Lower leg skin (tissue), 4 donors: ENCODE measurements around the gene JUND. TPM values are rescaled to one million over a fixed set of nuclear protein-coding genes. Genes with fewer than 3 reads are reported as not detected.

Experiments
- DNase-seq, 2 donors: peaks; one replicate each; pipeline ENCODE4 v3.0.0-alpha.2; 2019; ENCODE audit warnings: low spot score in 2 of 2
- H3K4me3 ChIP-seq: fragments of 200-600 bp; sonication (generic); 2 replicates; pipeline ENCODE4 v1.5.1; 2017; ENCODE audit warnings: mild to moderate bottlenecking, low read depth; ENCODE audit not compliant: poor library complexity, severe bottlenecking
- CTCF ChIP-seq, 3 donors: fragments of 450-650 bp; IDR thresholded peaks; one replicate each; pipeline ENCODE4 v1.5.1; 2016; ENCODE audit warnings: antibody characterized with exemption in 3 of 3, mild to moderate bottlenecking in 3 of 3, moderate library complexity in 2 of 3
- POLR2A ChIP-seq, 2 donors: fragments of 450-650 bp; IDR thresholded peaks; one replicate each; pipeline ENCODE4 v1.6.1; 2016 to 2017; ENCODE audit warnings: antibody characterized with exemption in 2 of 2, mild to moderate bottlenecking in 1 of 2, moderate library complexity in 1 of 2
- WGBS, 2 donors: methylation state at CpG; one replicate each; pipeline ENCODE4 v1.1.5; 2018; 5-methylcytosine and 5-hydroxymethylcytosine counted together
- intact Hi-C: fragments of 100-400 bp; cut with DNase I; formaldehyde crosslinking; loops from one replicate; pipeline ENCODE4 v1.15.0; 2023; ENCODE audit warnings: low total_unique reads
- total RNA-seq, 4 donors: library from RNA; depleted of rRNA; stranded (reverse); fragments of >200 nt; gene quantifications; one replicate each; pipeline ENCODE4 v1.1.0, GENCODE V29; 2016

The JUND gene
- total RNA-seq, 4 donors from 2014 or later: 337 to 886 (median 413) TPM

- intact Hi-C loops: no loop called here
- H3K4me3 ChIP-seq: no peak overlapping the region
- WGBS, 2 donors: 42 to 46% methylated on average over 18 of the region's 18 CpGs
- DNase-seq: peak in 1 of 2 donors; percentile 90
- TF ChIP-seq CTCF (IDR thresholded peaks at IDR 0.05) (no peak), POLR2A (IDR thresholded peaks at IDR 0.05) (no peak)
Observed at GRCh38 chr19:18293642-18294466, 12.4 kb upstream of the JUND start.

- intact Hi-C loops: no loop called here
- no peak overlapping the region for H3K4me3 ChIP-seq
- 6 to 9% methylated on average over 29 to 31 of the region's 31 CpGs for WGBS, 2 donors
- peak; percentile 78 to 97 for DNase-seq
- TF ChIP-seq CTCF (IDR thresholded peaks at IDR 0.05): no peak
- no peak for TF ChIP-seq POLR2A (IDR thresholded peaks at IDR 0.05)
Observed at GRCh38 chr19:18292810-18293641, 11.6 kb upstream of the JUND start.

- peak; percentile 57 to 90 for DNase-seq
- TF ChIP-seq POLR2A (IDR thresholded peaks at IDR 0.05): no peak
- no peak for TF ChIP-seq CTCF (IDR thresholded peaks at IDR 0.05)
- H3K4me3 ChIP-seq: peak overlapping the region; percentile 47
- intact Hi-C loops: no loop called here
- WGBS, 2 donors: 0% methylated on average over 15 to 16 of the region's 20 CpGs
Observed at GRCh38 chr19:18292462-18292809, 11.0 kb upstream of the JUND start.

GRCh38 chr19:18291590-18292461 lies 10.4 kb upstream of the JUND start:
- TF ChIP-seq POLR2A (IDR thresholded peaks at IDR 0.05): no peak
- TF ChIP-seq CTCF (IDR thresholded peaks at IDR 0.05): no peak
- intact Hi-C loops: no loop called here
- WGBS, 2 donors: 1% methylated on average over 39 to 51 of the region's 75 CpGs
- DNase-seq: peak; percentile 82 to 97
- H3K4me3 ChIP-seq: peak overlapping the region; percentile 47

- 44 to 49% methylated on average over 20 to 21 of the region's 21 CpGs for WGBS, 2 donors
- no peak overlapping the region for H3K4me3 ChIP-seq
- intact Hi-C loops: no loop called here
- TF ChIP-seq POLR2A (IDR thresholded peaks at IDR 0.05) (no peak), CTCF (IDR thresholded peaks at IDR 0.05) (no peak)
- DNase-seq: no peak
Observed at GRCh38 chr19:18291019-18291524, 9.7 kb upstream of the JUND start.
